C4-2B (cell line): Measurements from ENCODE around the gene CABLES2.

Experiments used
- CTCF ChIP-seq: fragments of 450-650 bp; conservative IDR thresholded peaks from 2 replicates; pipeline ENCODE4 v1.5.1; 2017; ENCODE audit warnings: mild to moderate bottlenecking
- ZFX ChIP-seq: fragments of 450-650 bp; IDR thresholded peaks from 2 replicates; pipeline ENCODE4 v1.6.1; 2017

- TF ChIP-seq CTCF: no peak
- TF ChIP-seq ZFX: no peak
These were observed 30.0 kb downstream of the CABLES2 start for GRCh38 chr20:62377064-62377461.
